Keratinocyte (primary cell): ENCODE data around the gene PLA2G2E. TPM values are rescaled to one million over a fixed set of nuclear protein-coding genes. Genes with fewer than 3 reads are reported as not detected.

Source experiments
- DNase-seq: peaks from one replicate; pipeline ENCODE4 v3.0.0-alpha.2; 2011; ENCODE audit warnings: low read depth, missing footprints, low spot score
- FAIRE-seq: peaks from 2 replicates; lab custom pipeline; 2011; peaks lifted over from hg19 to GRCh38; lab: Jason Lieb, UNC
- H2AFZ ChIP-seq: 2 replicates; pipeline ENCODE4 v1.6.0; 2012; ENCODE audit warnings: low read length, control low read depth, inconsistent platforms; ENCODE audit not compliant: control insufficient read depth
- H3K27ac ChIP-seq: 2 replicates; pipeline ENCODE4 v1.5.1; 2011; ENCODE audit warnings: low read length; ENCODE audit not compliant: control insufficient read depth, insufficient read depth
- H3K27me3 ChIP-seq: 3 replicates; pipeline ENCODE4 v1.6.0; 2011; ENCODE audit warnings: low read length; ENCODE audit not compliant: control insufficient read depth, insufficient read depth; ENCODE audit errors: extremely low read depth
- H3K36me3 ChIP-seq, 2 experiments: 2 replicates in 1 of 2; 3 replicates in 1 of 2; pipeline ENCODE4 v1.5.1; 2011; ENCODE audit warnings: low read length in 2 of 2, mild to moderate bottlenecking in 1 of 2; ENCODE audit not compliant: control insufficient read depth in 2 of 2, insufficient read depth in 2 of 2; ENCODE audit errors: extremely low read depth in 1 of 2
- H3K4me1 ChIP-seq: 3 replicates; pipeline ENCODE4 v1.5.1; 2011; ENCODE audit warnings: low read length; ENCODE audit not compliant: control insufficient read depth, insufficient read depth; ENCODE audit errors: extremely low read depth
- H3K4me2 ChIP-seq: 3 replicates; pipeline ENCODE4 v1.6.0; 2011; ENCODE audit warnings: low read depth, low read length; ENCODE audit not compliant: control insufficient read depth, insufficient read depth; ENCODE audit errors: extremely low read depth
- H3K4me3 ChIP-seq, 3 experiments: fragments of 200-600 bp in 1 of 3; sonication (generic) in 1 of 3; 2 replicates in 2 of 3; 3 replicates in 1 of 3; pipeline ENCODE4 v1.5.1; 2011 to 2016; ENCODE audit warnings: low read length in 3 of 3, mild to moderate bottlenecking in 3 of 3, control low read depth in 2 of 3, inconsistent platforms in 1 of 3, low read depth in 1 of 3, mixed read lengths in 1 of 3, mixed run types in 1 of 3, moderate library complexity in 1 of 3; ENCODE audit not compliant: control insufficient read depth in 2 of 3, insufficient read depth in 2 of 3; ENCODE audit errors: extremely low read depth in 1 of 3
- H3K79me2 ChIP-seq: 2 replicates; pipeline ENCODE4 v1.6.0; 2012; ENCODE audit warnings: low read length; ENCODE audit not compliant: control insufficient read depth, insufficient read depth
- H3K9ac ChIP-seq: 3 replicates; pipeline ENCODE4 v1.6.0; 2011; ENCODE audit warnings: low read length; ENCODE audit not compliant: control insufficient read depth, insufficient read depth; ENCODE audit errors: extremely low read depth
- H3K9me1 ChIP-seq: 3 replicates; pipeline ENCODE4 v1.6.0; 2011; ENCODE audit warnings: low read length; ENCODE audit not compliant: control insufficient read depth, insufficient read depth; ENCODE audit errors: extremely low read depth
- H3K9me3 ChIP-seq: 2 replicates; pipeline ENCODE4 v1.5.1; 2012; ENCODE audit warnings: low read depth, low read length; ENCODE audit not compliant: control insufficient read depth
- H4K20me1 ChIP-seq: 3 replicates; pipeline ENCODE4 v1.6.0; 2011; ENCODE audit warnings: low read length; ENCODE audit not compliant: control insufficient read depth, insufficient read depth; ENCODE audit errors: extremely low read depth
- CTCF ChIP-seq, 3 experiments: IDR thresholded peaks in 1 of 3; conservative IDR thresholded peaks in 1 of 3; optimal IDR thresholded peaks in 1 of 3; 2 replicates in 2 of 3; 3 replicates in 1 of 3; pipeline versions ENCODE3 to v1.5.1; 2011; ENCODE audit warnings: low read length in 3 of 3, mild to moderate bottlenecking in 3 of 3, moderate library complexity in 2 of 3, control low read depth in 1 of 3, inconsistent platforms in 1 of 3; ENCODE audit not compliant: insufficient read depth in 2 of 3; ENCODE audit errors: extremely low read depth in 1 of 3
- EZH2 ChIP-seq: IDR thresholded peaks from one replicate; pipeline ENCODE4 v1.6.1; 2012; ENCODE audit warnings: inconsistent platforms, mild to moderate bottlenecking, low read length, moderate library complexity
- dilution Hi-C: fragments of 300-500 bp; cut with MboI; formaldehyde crosslinking; loops from one replicate; pipeline ENCODE4 v1.7.0; 2020; ENCODE audit warnings: low sequenced_read_pairs; ENCODE audit not compliant: extremely low pct_ligation_motif_present
- polyA plus RNA-seq, 5 experiments: library from polyadenylated mRNA; depleted of rRNA in 3 of 5; stranded (reverse) in 3 of 5; stranded (forward) in 1 of 5; unstranded in 1 of 5; fragments of >200 nt; gene quantifications; 1 replicate in 1 of 5; 2 replicates in 3 of 5; 3 replicates in 1 of 5; pipeline versions ENCODE4 v1.2.1 to v1.2.3, GENCODE V29; 2011 to 2012; ENCODE audit warnings: missing spikeins in 2 of 5, low read depth in 1 of 5, low replicate concordance in 1 of 5

PLA2G2E gene
- polyA plus RNA-seq, 1 donor (not counting 4 experiments of a cell fraction or from before 2014, with no cell fraction given), result not detected

- Histone ChIP-seq H4K20me1 (no peaks in the 10 kb centered on the region), H3K4me1 (no peaks in the 10 kb centered on the region), H3K27ac (no peak overlapping the region), H3K4me3 (no peak overlapping the region), H3K4me2 (no peak overlapping the region), H3K36me3 (peaks cover 34 to 38% of the 10 kb centered on the region in 2 experiments), H2AFZ (no peak overlapping the region), H3K79me2 (no peaks in the 10 kb centered on the region), H3K9me1 (no peaks in the 10 kb centered on the region), H3K9ac (no peak overlapping the region), H3K9me3 (no peaks in the 10 kb centered on the region), H3K27me3 (no peaks in the 10 kb centered on the region)
- no peak for TF ChIP-seq CTCF (optimal IDR thresholded peaks at IDR 0.05 in 1 of 3, IDR thresholded peaks at IDR 0.05 in 1 of 3, conservative IDR thresholded peaks at IDR 0.05 in 1 of 3; ENCODE audit: extremely low read depth in 1 of 3, insufficient read depth in 2 of 3, low read length in 3 of 3)
- no peak for TF ChIP-seq EZH2
- no peak for FAIRE-seq
- DNase-seq, result no peak
- dilution Hi-C loops, result no loop called here
Observed at GRCh38 chr1:19909971-19910370, 13.4 kb downstream of the PLA2G2E start.

- no peak overlapping the region for H3K27ac ChIP-seq
- H4K20me1 ChIP-seq, result no peaks in the 10 kb centered on the region
- FAIRE-seq (no peak), DNase-seq (no peak)
- H3K9ac ChIP-seq, result no peak overlapping the region
- no peak overlapping the region for H3K4me2 ChIP-seq
- H3K27me3 ChIP-seq, result no peaks in the 10 kb centered on the region
- peaks cover under 1% of the 10 kb centered on the region for H3K4me1 ChIP-seq
- no peak overlapping the region for H2AFZ ChIP-seq
- peaks cover 33 to 37% of the 10 kb centered on the region in 2 experiments for H3K36me3 ChIP-seq
- TF ChIP-seq CTCF (optimal IDR thresholded peaks at IDR 0.05 in 1 of 3, IDR thresholded peaks at IDR 0.05 in 1 of 3, conservative IDR thresholded peaks at IDR 0.05 in 1 of 3; ENCODE audit: extremely low read depth in 1 of 3, insufficient read depth in 2 of 3, low read length in 3 of 3), result no peak
- no peak for TF ChIP-seq EZH2
- no peaks in the 10 kb centered on the region for H3K79me2 ChIP-seq
- dilution Hi-C loops, result no loop called here
- H3K9me1 ChIP-seq, result no peaks in the 10 kb centered on the region
- no peak overlapping the region for H3K4me3 ChIP-seq
- no peaks in the 10 kb centered on the region for H3K9me3 ChIP-seq
Observed at GRCh38 chr1:19909392-19909791, 14.0 kb downstream of the PLA2G2E start.
